Mucosa of descending colon (tissue), 3 donors: ENCODE data around the gene CCDC188. TPM values are rescaled to one million over a fixed set of nuclear protein-coding genes. Genes with fewer than 3 reads are reported as not detected.

Source experiments
- ATAC-seq: fragments of 200-7000 bp; cut with Tn5 transposase; one replicate; pipeline ENCODE4 v1.9.1; 2020; ENCODE audit warnings: mild to moderate bottlenecking, moderate library complexity
- DNase-seq, 3 donors: peaks; one replicate each; pipeline ENCODE4 v3.0.0-alpha.2; 2020
- H3K36me3 ChIP-seq: fragments of 200-600 bp; one replicate; pipeline ENCODE4 v1.8.0; 2021; ENCODE audit warnings: low read depth, mild to moderate bottlenecking
- H3K4me1 ChIP-seq: fragments of 200-600 bp; one replicate; pipeline ENCODE4 v1.8.0; 2021; ENCODE audit warnings: low read depth, mild to moderate bottlenecking
- H3K4me3 ChIP-seq: fragments of 200-600 bp; one replicate; pipeline ENCODE4 v1.8.0; 2021; ENCODE audit warnings: mild to moderate bottlenecking
- H3K9me3 ChIP-seq: fragments of 200-600 bp; one replicate; pipeline ENCODE4 v1.8.0; 2021; ENCODE audit warnings: mild to moderate bottlenecking
- CTCF ChIP-seq: fragments of 200-600 bp; IDR thresholded peaks from one replicate; pipeline ENCODE4 v1.8.0; 2022; ENCODE audit warnings: antibody characterized with exemption, mild to moderate bottlenecking
- intact Hi-C, 2 donors: fragments of 100-400 bp; cut with DNase I in 1 of 2; cut with micrococcal nuclease in 1 of 2; formaldehyde crosslinking; loops; one replicate each; pipeline versions ENCODE4 v1.11.0 to v1.11.1; 2022; cut with DNase I, micrococcal nuclease
- total RNA-seq, 3 donors: library from RNA; stranded (reverse); fragmentation: NEBNext Ultra II Directional in 2 of 3; extraction: Animal tissue kit (Norgen Biotek cat#: 25700) in 2 of 3; gene quantifications; one replicate each; pipeline versions ENCODE4 v1.2.1 to v1.2.4, GENCODE V29; 2021 to 2023
- donor health status: DM: no; HTN: no; CAD: no; lungs with moderate emphysema.
- donor health status: DM: no; HTN: no; CAD: no.
- donor health status: DM: no; HTN: yes; CAD: no.

CCDC188 gene
- total RNA-seq, 3 donors from 2014 or later = 0.41 to 0.98 (median 0.65) TPM

- DNase-seq (peak; percentile 28 to 69 (median 57)), ATAC-seq (peak; percentile 3)
- Histone ChIP-seq H3K4me3 (peak overlapping the region; percentile 94), H3K36me3 (no peaks in the 10 kb centered on the region), H3K4me1 (peaks cover 14% of the 10 kb centered on the region), H3K9me3 (no peaks in the 10 kb centered on the region)
- no peak for TF ChIP-seq CTCF
- intact Hi-C loops = no loop called here
Measured at GRCh38 chr22:20131859-20132685, 18.8 kb downstream of the CCDC188 start.

GRCh38 chr22:20131597-20131858 is 19.3 kb downstream of the CCDC188 start, which contains the start of gene ZDHHC8:
TSS of gene ZDHHC8 (plus strand) at chr22:20131804. CDS start at chr22:20131948, 144 bp downstream.
- Histone ChIP-seq H3K4me1 (peaks cover 14% of the 10 kb centered on the region), H3K36me3 (no peaks in the 10 kb centered on the region)

GRCh38 chr22:20130731-20131596 is 19.9 kb downstream of the CCDC188 start:
- Histone ChIP-seq H3K4me1 (peaks cover 14% of the 10 kb centered on the region), H3K36me3 (no peaks in the 10 kb centered on the region), H3K4me3 (peak overlapping the region; percentile 94), H3K9me3 (no peaks in the 10 kb centered on the region)
- ATAC-seq = peak; percentile 85
- intact Hi-C loops = no loop called here
- peak; percentile 84 to 89 (median 86) for DNase-seq
- no peak for TF ChIP-seq CTCF

More at GRCh38 chr22:20131597-20131858, 19.3 kb downstream of the CCDC188 start, which contains the start of gene ZDHHC8:
- TF ChIP-seq CTCF = no peak
- Histone ChIP-seq H3K9me3 (no peaks in the 10 kb centered on the region), H3K4me3 (peak within 1 kb of the TSS; percentile 94)
- peak in 2 of 3 donors; percentile 58 to 62 for DNase-seq
- peak; percentile 68 for ATAC-seq
- intact Hi-C loops = no loop called here

GRCh38 chr22:20130319-20130718 is 20.5 kb downstream of the CCDC188 start:
- Histone ChIP-seq H3K36me3 (no peaks in the 10 kb centered on the region), H3K4me3 (no peak overlapping the region), H3K4me1 (peaks cover 14% of the 10 kb centered on the region), H3K9me3 (no peaks in the 10 kb centered on the region)
- ATAC-seq (peak; percentile 39), DNase-seq (no peak)
- no peak for TF ChIP-seq CTCF
- intact Hi-C loops = no loop called here

- DNase-seq = no peak
- H3K4me1 ChIP-seq = peaks cover 14% of the 10 kb centered on the region
- H3K4me3 ChIP-seq = no peak overlapping the region
- intact Hi-C loops = no loop called here
- no peak for TF ChIP-seq CTCF
- no peak for ATAC-seq
- no peaks in the 10 kb centered on the region for H3K9me3 ChIP-seq
- no peaks in the 10 kb centered on the region for H3K36me3 ChIP-seq
Measured at GRCh38 chr22:20129747-20130014, 21.2 kb downstream of the CCDC188 start.
